ENCODE measurements around the gene OPN4.

GRCh38 chr10:86681722-86682386, 27.5 kb downstream of the OPN4 start:
- no peak for TF ChIP-seq CTCF (conservative IDR thresholded peaks at IDR 0.05; ENCODE audit: low read length)
- no peak for TF ChIP-seq EZH2phosphoT487 (IDR thresholded peaks at IDR 0.05; ENCODE audit: borderline replicate concordance, low read depth, low read length)

All from OCI-LY7 (cell line).